Measurements from ENCODE around the gene ETFA. TPM values are rescaled to one million over a fixed set of nuclear protein-coding genes. Genes with fewer than 3 reads are reported as not detected.

ETFA gene
- total RNA-seq, 1 experiment from 2014 or later: 72.8 TPM

DNA sequence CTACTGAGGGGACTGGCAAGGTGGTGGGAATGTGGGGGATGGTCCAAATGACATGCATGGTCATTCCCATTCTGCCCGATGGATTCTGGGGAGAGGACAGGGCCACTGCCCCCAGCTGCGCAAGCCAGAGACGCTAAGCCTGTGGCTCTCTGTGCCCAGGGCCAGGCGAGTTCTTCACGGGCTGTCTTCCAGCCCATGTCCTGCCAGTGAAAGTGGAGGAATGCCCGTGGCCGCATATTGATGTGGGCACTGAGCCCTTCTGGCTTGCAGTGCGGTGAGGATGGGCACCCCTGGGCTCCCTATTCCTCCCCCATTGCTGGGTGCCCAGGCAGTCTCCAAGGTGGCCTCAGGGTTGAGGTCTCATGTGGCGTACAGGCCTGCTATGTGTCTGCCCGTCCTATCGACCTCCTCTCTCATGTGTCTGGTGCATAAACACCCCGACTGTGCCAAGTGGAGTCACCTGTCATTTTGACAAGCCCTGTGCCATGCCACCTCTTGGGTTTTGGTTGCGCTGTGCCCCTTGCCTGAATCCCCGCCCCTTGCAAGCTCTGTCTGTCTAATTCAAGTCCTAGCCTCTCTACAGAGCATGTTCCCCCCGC, 134.7 kb downstream of the ETFA start:
- no peak for DNase-seq (ENCODE audit: low read depth)

DNA sequence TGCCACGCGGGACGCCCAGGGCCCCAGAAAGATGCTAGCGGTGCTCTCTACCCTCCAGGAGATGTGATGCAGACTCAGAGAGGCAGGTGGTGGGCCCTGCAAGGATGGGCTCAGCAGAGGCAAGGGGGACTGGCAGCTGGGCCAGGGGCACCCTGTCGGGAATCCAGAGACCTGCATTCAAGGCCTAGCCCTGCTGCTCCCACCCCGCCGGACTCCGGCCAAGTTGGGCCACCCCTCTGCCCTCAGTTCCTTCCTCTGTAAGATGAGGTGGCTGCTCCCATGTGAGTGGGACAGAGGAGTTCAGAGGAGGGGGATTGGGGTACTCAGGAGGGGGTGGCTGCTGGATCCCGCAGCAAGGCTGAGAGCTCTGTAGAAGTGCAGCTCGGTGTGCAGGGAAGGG, 135.2 kb downstream of the ETFA start:
- DNase-seq (ENCODE audit: low read depth): no peak

DNA sequence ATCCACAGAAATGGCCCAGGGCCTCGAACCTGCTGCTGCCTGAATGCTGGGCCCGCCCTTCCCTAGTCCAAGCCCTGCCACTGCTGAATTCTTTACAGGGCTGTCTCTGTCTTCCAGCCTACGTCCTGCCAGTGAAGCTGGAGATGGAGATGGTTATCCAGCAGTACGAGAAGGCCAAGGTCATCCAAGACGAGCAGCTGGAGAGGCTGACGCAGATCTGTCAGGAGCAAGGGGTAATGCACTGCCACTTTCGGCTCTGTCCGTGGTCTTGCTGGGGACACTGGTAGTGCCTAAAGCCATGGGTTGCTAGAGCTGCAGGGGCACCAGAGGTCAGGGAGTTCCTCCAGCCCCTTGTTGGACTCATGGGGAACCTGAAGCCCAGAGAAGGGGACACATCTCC, 135.8 kb downstream of the ETFA start:
- no peak for DNase-seq (ENCODE audit: low read depth)

DNA sequence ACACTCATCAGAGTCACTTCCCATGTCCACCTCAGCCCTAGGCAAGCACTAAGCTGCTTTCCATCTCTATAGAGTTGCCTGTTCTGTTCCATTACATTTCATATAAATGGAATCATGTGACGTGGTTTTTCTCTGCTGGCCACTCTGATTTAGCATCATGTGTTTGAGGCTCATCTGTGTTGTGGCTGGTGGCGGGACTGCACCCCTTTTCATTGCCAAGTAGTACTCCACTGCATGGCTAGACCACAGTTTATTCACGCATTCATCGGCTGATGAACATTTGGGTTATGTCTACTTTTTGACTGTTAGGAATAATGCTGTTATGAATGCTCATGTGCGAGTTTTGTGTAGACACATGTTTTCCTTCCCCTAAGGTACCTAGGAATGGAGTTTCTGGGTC, 136.6 kb downstream of the ETFA start:
- DNase-seq (ENCODE audit: low read depth): no peak

DNA sequence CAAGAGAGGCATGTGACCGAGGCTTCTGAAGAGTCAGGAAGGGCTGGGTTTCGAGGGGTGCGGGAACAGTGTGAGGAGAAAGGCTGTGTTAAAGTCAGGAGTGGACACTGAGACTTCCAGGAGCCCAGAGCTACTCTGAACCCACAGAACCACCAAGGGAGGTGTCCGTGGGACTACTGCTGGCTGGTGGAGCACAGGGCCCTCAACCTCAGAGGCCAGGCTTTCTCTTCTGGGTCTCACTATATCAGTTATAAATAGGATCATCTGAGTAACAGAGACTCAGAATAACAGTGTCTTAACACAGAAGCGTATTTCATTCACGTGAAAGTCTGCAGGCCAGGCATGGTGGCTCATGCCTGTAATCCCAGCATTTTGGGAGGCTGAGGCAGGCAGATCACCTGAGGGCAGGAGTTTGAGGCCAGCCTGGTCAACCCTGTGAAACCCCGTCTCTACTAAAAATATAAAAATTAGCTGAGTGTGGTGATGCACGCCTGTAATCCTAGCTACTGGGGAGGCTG, 137.9 kb downstream of the ETFA start:
- no peak for DNase-seq (ENCODE audit: low read depth)

DNA sequence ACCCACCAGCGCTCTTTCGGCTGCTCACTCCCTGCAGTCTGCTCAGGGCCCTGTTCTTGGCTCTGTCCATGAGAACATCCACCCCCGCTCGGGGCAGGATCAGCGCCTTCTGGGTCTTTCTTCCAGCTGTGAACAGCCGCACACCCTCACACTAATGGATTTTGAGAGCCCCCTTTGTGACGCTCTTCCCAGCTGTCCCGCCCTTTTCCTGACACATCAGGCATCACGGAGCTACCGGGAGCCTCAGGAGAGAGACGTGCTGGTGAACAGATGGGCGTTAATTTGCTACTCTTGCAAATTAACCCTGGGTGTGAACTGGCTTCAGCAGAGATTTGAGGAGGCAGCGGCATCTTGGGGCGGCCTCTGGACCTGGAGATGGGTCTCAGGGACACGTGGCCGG, 138.5 kb downstream of the ETFA start:
- DNase-seq (ENCODE audit: low read depth): no peak

DNA sequence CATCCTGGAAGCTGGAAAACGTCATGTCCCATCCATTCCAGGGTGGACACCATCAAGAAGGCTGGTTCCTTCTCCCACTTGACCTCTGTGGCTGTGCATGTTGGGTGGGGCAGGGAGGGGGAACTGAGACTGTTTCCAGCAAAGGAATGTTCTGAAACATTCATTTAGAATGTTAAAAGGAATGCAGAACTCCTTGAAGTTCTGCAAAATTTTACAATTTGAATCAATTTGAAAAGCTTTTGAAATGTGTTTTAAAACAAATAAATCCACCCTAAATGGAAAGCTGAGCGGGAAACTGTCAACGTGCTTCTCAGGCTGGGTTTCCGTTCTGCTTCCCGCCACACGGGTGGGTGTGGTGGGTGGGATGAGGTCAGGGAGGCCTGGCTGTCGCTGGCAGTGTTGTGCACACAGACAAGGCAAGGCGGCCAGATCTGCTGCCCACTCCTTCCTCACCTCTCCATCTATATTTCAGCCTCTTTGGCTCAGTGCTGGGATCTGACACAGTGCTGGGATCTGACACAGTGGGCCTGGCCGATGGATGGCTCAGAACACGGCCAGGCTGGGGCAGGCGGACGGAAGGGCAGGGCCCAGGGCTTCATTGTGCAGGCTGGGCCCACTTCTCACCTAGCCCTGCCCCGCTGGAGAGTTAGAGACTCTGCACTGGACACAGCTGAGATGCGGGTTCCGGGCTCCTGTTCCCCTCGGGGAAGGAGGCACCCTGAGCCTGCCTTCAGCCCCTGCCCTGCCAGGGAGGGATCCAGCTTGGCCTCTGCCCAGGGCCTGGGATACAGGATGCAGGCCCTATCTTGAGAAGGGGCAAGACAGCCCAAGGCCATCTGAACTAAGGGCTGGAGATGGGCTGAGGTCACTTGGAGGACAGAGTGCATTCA, 141.1 kb downstream of the ETFA start:
- no peak for DNase-seq (ENCODE audit: low read depth)

DNA sequence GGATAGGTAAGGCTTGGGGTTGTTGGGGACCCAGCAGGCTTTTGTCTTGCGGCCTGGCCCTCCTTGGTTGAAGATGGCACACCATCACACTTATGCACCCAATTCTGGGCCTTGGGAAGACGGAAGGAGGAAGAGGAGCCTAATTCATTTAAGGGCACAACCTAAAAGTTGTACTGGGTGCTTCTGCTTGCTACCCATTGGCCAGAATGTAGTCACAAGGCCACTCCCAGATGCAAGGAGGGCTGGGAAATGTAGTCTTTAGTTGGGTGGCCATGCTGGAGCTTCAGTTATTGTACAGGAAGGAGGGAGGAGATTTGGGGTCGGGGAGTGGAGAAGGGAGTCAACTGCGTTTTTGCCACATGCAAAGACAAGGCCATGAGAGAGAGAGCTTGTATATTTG, 142.3 kb downstream of the ETFA start:
- no peak for DNase-seq (ENCODE audit: low read depth)

DNA sequence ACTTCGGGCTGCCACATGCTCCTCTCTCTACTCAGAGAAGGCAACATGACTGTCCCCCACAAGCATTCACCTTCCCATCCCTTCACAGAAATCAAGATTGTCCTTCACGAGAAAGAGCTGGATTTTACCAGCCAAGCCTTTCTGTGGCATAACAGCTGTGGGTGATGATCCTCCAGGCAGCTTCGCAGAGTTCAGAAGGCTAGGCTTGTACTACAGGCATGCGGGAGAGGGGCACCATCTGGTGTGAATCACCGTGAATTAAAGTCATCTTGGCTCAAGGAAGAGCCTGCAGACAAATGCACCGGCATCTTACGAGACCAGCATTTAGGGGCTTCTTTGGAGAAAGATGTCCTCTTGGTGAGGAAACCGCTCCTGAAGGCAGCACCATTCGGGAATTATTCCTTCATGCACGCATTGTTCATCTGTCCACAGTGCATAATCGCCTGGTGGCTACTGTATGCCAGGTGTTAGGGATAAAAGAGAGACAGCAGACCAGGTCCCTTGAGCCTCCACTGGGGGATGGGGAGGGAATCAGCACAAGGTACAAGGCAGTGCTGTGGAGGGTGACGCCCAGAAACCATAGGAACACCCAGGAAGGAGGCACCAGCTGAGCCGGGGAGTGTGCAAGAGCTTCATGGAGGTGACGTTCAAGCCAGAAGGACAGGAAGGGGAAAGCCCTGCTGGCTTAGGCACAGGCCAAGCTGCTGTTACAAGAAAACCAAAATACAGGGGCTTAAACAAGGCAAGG, 142.9 kb downstream of the ETFA start:
- DNase-seq (ENCODE audit: low read depth): peak; percentile 47

DNA sequence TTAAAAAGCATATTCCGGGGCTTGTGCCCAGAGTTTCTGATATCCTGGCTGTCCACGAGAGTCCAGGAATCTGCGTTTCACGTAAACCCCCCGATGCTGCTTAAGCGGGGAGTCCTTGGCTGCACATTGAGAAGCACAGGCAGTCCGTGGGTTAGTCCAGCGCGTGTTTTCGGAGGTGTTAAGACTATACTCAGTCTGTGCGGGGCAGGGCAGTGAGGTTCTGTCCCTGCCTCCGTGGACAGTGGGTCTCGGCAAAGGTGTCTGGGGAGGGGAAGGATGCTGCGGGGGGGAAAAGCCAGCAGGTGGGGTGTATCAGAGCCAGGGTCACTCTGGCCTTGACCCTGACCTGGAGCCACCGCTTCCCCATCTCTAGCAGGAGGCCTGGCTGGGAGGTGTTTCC, 145.3 kb downstream of the ETFA start:
- DNase-seq (ENCODE audit: low read depth): no peak

Other genes starting within 250 kb of the ETFA start
- 3.0 and 4.1 TPM in 2 replicates for gene ISL2, start 25.3 kb upstream of the ETFA start, total RNA-seq (2014; rRNA removed)